ENCODE measurements around the gene SOWAHD. TPM values are rescaled to one million over a fixed set of nuclear protein-coding genes. Genes with fewer than 3 reads are reported as not detected.

The SOWAHD gene
- total RNA-seq, 1 experiment from 2014 or later: not detected

DNA sequence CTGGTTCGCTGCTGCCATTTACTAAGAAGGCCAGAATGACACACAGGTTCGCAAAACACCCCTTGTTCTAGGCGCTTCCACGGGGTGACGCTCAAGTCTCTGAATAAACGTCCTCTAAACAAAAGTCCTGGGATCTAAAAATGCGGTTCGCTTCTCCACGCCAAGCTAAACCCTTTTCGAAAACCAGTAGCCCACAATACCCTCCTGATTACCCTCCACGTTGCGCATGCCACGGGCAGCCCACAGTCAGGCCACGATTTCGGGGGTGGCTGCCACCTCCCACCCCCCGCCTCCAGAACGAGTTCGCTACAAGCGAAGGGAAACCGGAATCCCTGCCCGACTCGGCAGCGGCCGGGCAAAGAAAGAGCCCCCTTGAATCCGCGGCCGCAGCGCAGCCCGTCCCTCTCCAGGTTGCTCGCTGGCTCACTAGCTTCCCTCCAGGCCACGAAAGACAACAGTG is 32.6 kb downstream of the SOWAHD start:
- Mint-ChIP-seq H3K4me1 (ENCODE audit: insufficient read depth, unreplicated experiment) (no peaks in the 10 kb centered on the region), H3K4me3 (ENCODE audit: unreplicated experiment) (peak overlapping the region; percentile 82), H3K9me3 (ENCODE audit: unreplicated experiment) (no peaks in the 10 kb centered on the region), H3K27ac (ENCODE audit: low read depth, unreplicated experiment) (peak overlapping the region; percentile 96), H3K36me3 (ENCODE audit: insufficient read depth, unreplicated experiment) (peaks cover 53% of the 10 kb centered on the region), H3K27me3 (ENCODE audit: insufficient read depth, unreplicated experiment) (no peaks in the 10 kb centered on the region)
- TSS peak; percentile 59 for BruUV-seq (replicated peaks)
- POLR2A ChIA-PET: interaction anchor here (0.8 to 3.1 kb wide), 25 partner anchors 10 to 777 kb away, joined by 3 to 50 read pairs (median 5); partner anchors contain the start of genes NDUFA1, NKAP, NKRF and RNF113A
- intact Hi-C loops (cut with micrococcal nuclease): loop anchor here (1.0 kb wide), 1 partner anchor 80 kb away; the partner anchor contains the start of genes NDUFA1 and RNF113A
- TF ChIP-seq, protein P1, sequence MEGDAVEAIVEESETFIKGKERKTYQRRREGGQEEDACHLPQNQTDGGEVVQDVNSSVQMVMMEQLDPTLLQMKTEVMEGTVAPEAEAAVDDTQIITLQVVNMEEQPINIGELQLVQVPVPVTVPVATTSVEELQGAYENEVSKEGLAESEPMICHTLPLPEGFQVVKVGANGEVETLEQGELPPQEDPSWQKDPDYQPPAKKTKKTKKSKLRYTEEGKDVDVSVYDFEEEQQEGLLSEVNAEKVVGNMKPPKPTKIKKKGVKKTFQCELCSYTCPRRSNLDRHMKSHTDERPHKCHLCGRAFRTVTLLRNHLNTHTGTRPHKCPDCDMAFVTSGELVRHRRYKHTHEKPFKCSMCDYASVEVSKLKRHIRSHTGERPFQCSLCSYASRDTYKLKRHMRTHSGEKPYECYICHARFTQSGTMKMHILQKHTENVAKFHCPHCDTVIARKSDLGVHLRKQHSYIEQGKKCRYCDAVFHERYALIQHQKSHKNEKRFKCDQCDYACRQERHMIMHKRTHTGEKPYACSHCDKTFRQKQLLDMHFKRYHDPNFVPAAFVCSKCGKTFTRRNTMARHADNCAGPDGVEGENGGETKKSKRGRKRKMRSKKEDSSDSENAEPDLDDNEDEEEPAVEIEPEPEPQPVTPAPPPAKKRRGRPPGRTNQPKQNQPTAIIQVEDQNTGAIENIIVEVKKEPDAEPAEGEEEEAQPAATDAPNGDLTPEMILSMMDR (IDR thresholded peaks at IDR 0.05; ENCODE audit: unreplicated experiment): no peak
- CTCF ChIA-PET: interaction anchor here (1.0 kb wide), 1 partner anchor 79 kb away, joined by 6 read pairs; no protein-coding TSS in a partner anchor
- DNase-seq (ENCODE audit: unreplicated experiment): peak; percentile 46

DNA sequence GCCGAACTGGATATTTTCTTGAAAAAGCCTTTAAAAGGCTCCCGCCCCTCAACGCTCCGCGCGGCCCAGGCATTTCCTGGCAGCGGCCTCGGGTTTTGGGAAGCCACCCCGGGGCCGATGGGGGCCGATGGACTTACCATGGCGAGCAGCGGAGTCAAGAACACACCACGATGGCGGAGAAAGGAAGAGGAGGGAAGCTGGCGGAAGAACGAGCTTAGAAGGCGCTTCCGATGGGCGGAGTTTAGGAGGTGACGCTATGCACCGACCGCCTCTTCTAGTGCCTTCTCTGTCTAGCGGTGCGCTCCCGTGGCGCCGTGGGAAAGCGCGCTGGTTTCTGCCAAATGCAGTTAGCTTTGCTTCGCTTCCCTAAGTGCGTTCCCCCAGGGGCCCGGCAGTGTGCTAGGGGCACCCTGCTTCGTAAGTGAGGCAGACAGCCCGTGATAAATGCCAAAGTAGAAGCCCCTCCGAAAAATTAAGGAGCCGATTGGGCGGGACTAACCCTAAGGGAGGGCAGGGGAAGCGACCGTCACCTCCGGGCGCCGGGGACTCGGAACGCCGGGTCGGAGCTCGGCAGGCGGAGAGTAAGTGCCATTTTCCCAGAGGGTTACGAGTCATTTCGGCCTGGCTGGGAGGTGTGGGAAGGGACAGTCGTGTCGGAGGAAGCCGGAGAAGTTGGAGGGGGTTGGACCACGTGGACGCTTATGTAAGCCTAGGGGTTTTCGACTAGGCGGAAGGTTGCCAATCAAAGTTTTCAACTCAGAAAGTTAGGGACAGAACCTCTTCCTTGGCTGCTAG is 33.2 kb downstream of the SOWAHD start, which contains the start of gene RPL39:
TSS of gene RPL39 (minus strand) at position 194 of the 795 bp plus-strand sequence. CDS start at position 140, 54 bp downstream.
- Mint-ChIP-seq H3K36me3 (ENCODE audit: insufficient read depth, unreplicated experiment) (peaks cover 48% of the 10 kb centered on the region), H3K9me3 (ENCODE audit: unreplicated experiment) (no peaks in the 10 kb centered on the region), H3K27ac (ENCODE audit: low read depth, unreplicated experiment) (peak within 1 kb of the TSS; percentile 96), H3K4me3 (ENCODE audit: unreplicated experiment) (peak within 1 kb of the TSS; percentile 82), H3K4me1 (ENCODE audit: insufficient read depth, unreplicated experiment) (no peaks in the 10 kb centered on the region), H3K27me3 (ENCODE audit: insufficient read depth, unreplicated experiment) (no peaks in the 10 kb centered on the region)
- intact Hi-C loops (cut with micrococcal nuclease): loop anchor here (1.0 kb wide), 1 partner anchor 80 kb away; the partner anchor contains the start of genes NDUFA1 and RNF113A
- ChIA-PET POLR2A (interaction anchor here (0.6 to 3.1 kb wide), 29 partner anchors 9 to 777 kb away, joined by 3 to 50 read pairs (median 5); partner anchors contain the start of genes NDUFA1, NKAP, NKRF and RNF113A), CTCF (interaction anchor here (0.6 to 1.0 kb wide), 5 partner anchors 60 to 321 kb away, joined by 3 to 6 read pairs (median 3); no protein-coding TSS in a partner anchor)
- TSS peak; percentile 82 for BruUV-seq (replicated peaks)
- TF ChIP-seq, protein P1 (IDR thresholded peaks at IDR 0.05; ENCODE audit: unreplicated experiment): no peak
- DNase-seq (ENCODE audit: unreplicated experiment): peak; percentile 88

DNA sequence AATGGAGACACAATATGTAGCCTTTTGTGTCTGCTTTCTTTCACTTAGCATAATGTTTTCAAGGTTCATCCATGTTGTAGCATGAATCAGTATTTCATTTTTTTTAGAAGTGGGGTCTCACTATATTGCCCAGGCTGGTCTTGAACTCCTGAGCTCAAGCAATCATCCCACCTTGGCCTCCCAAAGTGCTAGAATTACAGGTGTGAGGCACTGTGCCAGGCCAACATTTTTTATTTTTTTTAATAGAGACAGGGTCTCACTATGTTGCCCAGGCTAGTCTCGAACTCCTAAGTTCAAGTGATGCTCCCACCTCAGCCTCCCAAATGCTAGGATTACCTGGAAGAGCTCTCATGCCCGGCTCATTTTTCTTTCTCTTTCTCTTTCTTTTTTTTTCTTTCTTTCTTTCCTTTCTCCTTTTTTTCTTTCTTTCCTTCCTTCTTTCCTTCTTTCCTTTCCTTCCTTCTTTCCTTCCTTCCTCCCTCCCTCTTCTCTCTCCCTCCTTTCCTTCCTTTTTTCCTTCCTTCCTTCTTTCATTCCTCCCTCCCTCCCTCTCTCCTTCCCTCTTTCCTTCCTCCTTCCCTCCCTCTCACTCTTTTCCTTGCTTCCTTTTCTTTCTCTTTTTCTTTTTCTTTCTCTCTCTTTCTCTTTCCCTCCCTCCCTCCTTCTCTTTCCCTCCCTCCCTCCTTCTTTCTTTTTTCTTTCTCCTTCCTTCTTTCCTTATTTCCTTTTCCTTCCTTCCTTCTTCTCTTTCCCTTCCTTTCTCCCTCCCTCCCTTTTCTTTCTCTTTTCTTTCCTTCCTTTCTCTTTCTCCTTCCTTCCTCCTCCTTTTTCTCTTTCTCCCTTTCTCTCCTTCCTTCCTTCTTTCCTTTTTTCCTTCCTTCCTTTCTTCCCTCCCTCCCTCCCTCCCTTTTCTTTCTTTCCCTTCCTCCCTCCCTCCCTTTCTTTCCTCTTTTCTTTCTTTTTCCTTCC is 43.1 kb downstream of the SOWAHD start:
- ChIA-PET POLR2A (interaction anchor here (0.7 to 1.9 kb wide), 2 partner anchors 8 to 10 kb away, joined by 4 to 6 read pairs; partner anchors contain the start of gene RPL39), CTCF (interaction anchor here (0.7 kb wide), 1 partner anchor 262 kb away, joined by 4 read pairs; no protein-coding TSS in a partner anchor)
- Mint-ChIP-seq H3K36me3 (ENCODE audit: insufficient read depth, unreplicated experiment) (no peaks in the 10 kb centered on the region), H3K27ac (ENCODE audit: low read depth, unreplicated experiment) (no peak overlapping the region), H3K4me1 (ENCODE audit: insufficient read depth, unreplicated experiment) (no peaks in the 10 kb centered on the region), H3K4me3 (ENCODE audit: unreplicated experiment) (no peak overlapping the region), H3K27me3 (ENCODE audit: insufficient read depth, unreplicated experiment) (no peaks in the 10 kb centered on the region), H3K9me3 (ENCODE audit: unreplicated experiment) (peaks cover 14% of the 10 kb centered on the region)
- BruUV-seq (replicated peaks): no TSS peak
- intact Hi-C loops (cut with micrococcal nuclease): no loop called here
- no peak for DNase-seq (ENCODE audit: unreplicated experiment)
- TF ChIP-seq, protein P1 (IDR thresholded peaks at IDR 0.05; ENCODE audit: unreplicated experiment): no peak

All from MCF 10A (cell line).